Measurements from ENCODE around the gene CAPN8. TPM values are rescaled to one million over a fixed set of nuclear protein-coding genes. Genes with fewer than 3 reads are reported as not detected.

The CAPN8 gene
- total RNA-seq, 1 experiment from 2014 or later, result 0.54 TPM

DNA sequence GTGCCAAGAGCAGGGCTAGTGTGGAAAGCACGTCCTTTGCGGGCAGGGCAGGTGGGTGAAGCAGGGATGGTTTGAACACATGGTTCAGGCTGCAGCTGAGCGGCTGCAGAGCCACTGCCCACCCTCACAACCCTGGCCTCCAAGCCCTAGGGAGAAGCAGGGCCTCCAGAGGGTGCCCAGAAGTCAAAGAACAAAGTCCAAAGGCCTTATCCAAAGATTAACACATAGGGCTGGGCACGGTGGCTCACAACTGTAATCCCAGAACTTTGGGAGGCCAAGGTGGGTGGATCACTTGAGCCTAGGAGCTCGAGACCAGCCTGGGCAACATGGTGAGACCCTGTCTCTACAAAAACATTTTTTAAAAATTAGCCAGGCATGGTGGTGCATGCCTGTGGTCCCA, 46.8 kb downstream of the CAPN8 start (continued):
- TF ChIP-seq, protein P1, sequence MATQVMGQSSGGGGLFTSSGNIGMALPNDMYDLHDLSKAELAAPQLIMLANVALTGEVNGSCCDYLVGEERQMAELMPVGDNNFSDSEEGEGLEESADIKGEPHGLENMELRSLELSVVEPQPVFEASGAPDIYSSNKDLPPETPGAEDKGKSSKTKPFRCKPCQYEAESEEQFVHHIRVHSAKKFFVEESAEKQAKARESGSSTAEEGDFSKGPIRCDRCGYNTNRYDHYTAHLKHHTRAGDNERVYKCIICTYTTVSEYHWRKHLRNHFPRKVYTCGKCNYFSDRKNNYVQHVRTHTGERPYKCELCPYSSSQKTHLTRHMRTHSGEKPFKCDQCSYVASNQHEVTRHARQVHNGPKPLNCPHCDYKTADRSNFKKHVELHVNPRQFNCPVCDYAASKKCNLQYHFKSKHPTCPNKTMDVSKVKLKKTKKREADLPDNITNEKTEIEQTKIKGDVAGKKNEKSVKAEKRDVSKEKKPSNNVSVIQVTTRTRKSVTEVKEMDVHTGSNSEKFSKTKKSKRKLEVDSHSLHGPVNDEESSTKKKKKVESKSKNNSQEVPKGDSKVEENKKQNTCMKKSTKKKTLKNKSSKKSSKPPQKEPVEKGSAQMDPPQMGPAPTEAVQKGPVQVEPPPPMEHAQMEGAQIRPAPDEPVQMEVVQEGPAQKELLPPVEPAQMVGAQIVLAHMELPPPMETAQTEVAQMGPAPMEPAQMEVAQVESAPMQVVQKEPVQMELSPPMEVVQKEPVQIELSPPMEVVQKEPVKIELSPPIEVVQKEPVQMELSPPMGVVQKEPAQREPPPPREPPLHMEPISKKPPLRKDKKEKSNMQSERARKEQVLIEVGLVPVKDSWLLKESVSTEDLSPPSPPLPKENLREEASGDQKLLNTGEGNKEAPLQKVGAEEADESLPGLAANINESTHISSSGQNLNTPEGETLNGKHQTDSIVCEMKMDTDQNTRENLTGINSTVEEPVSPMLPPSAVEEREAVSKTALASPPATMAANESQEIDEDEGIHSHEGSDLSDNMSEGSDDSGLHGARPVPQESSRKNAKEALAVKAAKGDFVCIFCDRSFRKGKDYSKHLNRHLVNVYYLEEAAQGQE (IDR thresholded peaks at IDR 0.05; ENCODE audit: low read depth), result no peak
- no peak for TF ChIP-seq ELF1 (IDR thresholded peaks at IDR 0.05; ENCODE audit: borderline replicate concordance, low read depth)
- TF ChIP-seq, protein P2, sequence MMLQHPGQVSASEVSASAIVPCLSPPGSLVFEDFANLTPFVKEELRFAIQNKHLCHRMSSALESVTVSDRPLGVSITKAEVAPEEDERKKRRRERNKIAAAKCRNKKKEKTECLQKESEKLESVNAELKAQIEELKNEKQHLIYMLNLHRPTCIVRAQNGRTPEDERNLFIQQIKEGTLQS (IDR thresholded peaks at IDR 0.05), result no peak
- no peak for TF ChIP-seq POLR2AphosphoS5 (IDR thresholded peaks at IDR 0.05; ENCODE audit: low read depth, low read length)

DNA sequence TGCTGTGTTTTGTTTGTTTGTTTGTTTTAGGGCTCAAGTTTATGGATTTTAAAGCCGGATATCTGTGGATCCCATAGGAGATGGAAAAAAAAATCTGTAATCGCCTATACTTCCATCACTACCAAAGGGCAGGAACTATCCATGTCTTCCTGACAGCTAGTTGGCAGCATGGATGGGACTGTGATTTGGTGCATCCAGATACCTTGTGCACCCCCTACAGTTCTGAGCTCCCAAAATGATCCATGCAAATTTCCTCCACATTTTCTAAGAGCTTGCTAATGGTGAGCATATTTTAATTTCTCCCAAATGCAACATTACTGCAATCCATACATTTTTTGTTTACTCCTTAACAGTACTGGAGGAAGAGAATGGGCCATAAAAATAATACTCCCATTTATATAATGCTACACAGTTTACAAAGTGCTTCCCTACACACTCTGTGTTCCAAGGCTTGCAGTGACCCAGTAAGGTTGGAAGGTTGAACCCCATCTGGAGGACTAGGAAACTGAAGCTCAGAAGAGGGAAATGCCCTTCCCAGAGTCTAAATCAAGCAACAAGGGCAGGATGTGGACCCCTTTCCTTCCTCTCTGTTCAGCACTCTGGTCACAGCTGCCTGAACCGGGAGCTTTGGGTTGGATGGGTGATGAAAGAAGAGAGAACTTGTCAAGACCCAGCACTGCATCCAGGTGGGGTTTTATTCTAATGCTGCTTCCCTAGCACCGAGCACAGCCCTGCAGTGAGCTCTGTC, 48.0 kb downstream of the CAPN8 start:
- no peak overlapping the region for H3K9ac ChIP-seq (ENCODE audit: low read length)
- H3K4me2 ChIP-seq (ENCODE audit: low read length), result no peak overlapping the region
- H2AFZ ChIP-seq (ENCODE audit: low read depth, low read length, poor library complexity, severe bottlenecking), result no peak overlapping the region
- DNase-seq (ENCODE audit: low read depth, low spot score) (no peak), ATAC-seq (no peak)
- POLR2A ChIA-PET, result no interaction called here
- H3K4me1 ChIP-seq (ENCODE audit: control insufficient read depth in 1 of 2, insufficient read depth in 2 of 2, low read length in 2 of 2), result peaks cover 0 to 4% of the 10 kb centered on the region in 2 experiments; a peak in 1 of 4 replicates
- BruUV-seq (replicated peaks), result no TSS peak
- H3K27me3 ChIP-seq (ENCODE audit: insufficient read depth, low read length), result no peaks in the 10 kb centered on the region
- no peak for TF ChIP-seq POLR2AphosphoS5 (IDR thresholded peaks at IDR 0.05; ENCODE audit: low read depth, low read length)
- RAD21 ChIA-PET (ENCODE audit: low non-redundant PET in 1 of 2, low total read pairs in 2 of 2, uncharacterized antibody in 2 of 2, unreplicated experiment in 2 of 2), result no interaction called here
- CTCF ChIA-PET, result interaction anchor here (0.8 to 1.5 kb wide), 3 partner anchors 11 to 484 kb away, joined by 3 to 4 read pairs (median 3); no protein-coding TSS in a partner anchor
- H4K20me1 ChIP-seq (ENCODE audit: insufficient read depth), result no peaks in the 10 kb centered on the region
- H3K36me3 ChIP-seq (ENCODE audit: control insufficient read depth in 1 of 2, insufficient read depth in 2 of 2, low read length in 2 of 2), result no peaks in the 10 kb centered on the region
- H3K9me2 ChIP-seq (ENCODE audit: insufficient read depth), result no peaks in the 10 kb centered on the region
- H3K4me3 ChIP-seq (replicated peaks in 1 of 2; ENCODE audit: low read depth in 1 of 2, low read length in 2 of 2), result no peak overlapping the region
- H3K9me3 ChIP-seq (ENCODE audit: control insufficient read depth in 1 of 2, insufficient read depth in 1 of 2, low read depth in 1 of 2, low read length in 2 of 2), result no peaks in the 10 kb centered on the region
- intact Hi-C loops (cut with micrococcal nuclease), result no loop called here
- H3K79me2 ChIP-seq (ENCODE audit: insufficient read depth, low read length), result no peaks in the 10 kb centered on the region
- H3K27ac ChIP-seq (ENCODE audit: low read depth, low read length), result no peak overlapping the region
